ENCODE data around the gene TMEM54. TPM values are rescaled to one million over a fixed set of nuclear protein-coding genes. Genes with fewer than 3 reads are reported as not detected.

TMEM54 gene
- total and polyA plus RNA-seq, 9 of the 15 experiments (the other 6 are each of a cell fraction or from before 2014, with no cell fraction given), result 1.00 to 16.2 (median 8.2) TPM

DNA sequence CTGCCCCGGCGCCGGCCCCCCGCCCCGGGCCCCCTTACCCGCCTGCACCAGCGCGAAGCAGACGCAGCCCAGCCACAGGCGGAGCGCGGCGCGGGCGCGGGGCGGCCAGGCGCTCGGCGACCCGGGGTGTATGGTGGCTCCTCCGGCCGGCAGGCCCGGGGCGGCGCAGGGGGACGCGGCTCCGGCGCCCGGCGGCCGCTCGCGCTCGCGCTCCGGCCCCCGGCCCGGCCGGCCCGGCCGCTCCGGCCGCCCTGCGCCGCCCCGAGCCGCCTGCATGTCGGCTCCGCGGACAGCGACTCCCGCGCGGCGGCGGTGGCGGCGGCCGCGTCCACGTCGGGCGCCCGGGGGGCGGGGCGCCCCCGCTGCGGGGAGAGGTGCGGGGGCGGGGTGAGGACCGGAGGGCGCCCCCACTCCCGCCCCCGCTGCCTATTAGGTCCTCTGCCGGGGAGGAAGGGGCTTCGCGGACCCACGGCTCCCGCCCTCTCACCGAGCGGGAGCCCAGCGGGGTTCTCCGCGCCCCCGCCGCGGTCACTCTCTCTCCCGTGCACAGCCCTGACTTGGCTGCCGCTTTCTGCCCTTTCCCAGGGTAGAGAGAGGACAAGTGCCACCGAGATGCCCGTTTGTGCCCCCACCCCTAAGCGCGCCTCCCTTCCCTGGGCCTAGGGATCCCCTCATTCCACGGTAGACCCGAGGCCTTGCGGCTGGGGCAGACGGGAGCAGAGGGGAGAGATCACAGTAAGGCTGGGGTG is 30.4 kb downstream of the TMEM54 start, which contains the start of gene FNDC5 (continued):
- TF ChIP-seq, protein P1, sequence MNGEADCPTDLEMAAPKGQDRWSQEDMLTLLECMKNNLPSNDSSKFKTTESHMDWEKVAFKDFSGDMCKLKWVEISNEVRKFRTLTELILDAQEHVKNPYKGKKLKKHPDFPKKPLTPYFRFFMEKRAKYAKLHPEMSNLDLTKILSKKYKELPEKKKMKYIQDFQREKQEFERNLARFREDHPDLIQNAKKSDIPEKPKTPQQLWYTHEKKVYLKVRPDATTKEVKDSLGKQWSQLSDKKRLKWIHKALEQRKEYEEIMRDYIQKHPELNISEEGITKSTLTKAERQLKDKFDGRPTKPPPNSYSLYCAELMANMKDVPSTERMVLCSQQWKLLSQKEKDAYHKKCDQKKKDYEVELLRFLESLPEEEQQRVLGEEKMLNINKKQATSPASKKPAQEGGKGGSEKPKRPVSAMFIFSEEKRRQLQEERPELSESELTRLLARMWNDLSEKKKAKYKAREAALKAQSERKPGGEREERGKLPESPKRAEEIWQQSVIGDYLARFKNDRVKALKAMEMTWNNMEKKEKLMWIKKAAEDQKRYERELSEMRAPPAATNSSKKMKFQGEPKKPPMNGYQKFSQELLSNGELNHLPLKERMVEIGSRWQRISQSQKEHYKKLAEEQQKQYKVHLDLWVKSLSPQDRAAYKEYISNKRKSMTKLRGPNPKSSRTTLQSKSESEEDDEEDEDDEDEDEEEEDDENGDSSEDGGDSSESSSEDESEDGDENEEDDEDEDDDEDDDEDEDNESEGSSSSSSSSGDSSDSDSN (IDR thresholded peaks at IDR 0.05; ENCODE audit: borderline replicate concordance in 1 of 2, low read depth in 2 of 2, low read length in 2 of 2), result peak in 1 of 2 experiments; percentile 78; a peak in 1 of 4 replicates
- TF ChIP-seq, protein P2, sequence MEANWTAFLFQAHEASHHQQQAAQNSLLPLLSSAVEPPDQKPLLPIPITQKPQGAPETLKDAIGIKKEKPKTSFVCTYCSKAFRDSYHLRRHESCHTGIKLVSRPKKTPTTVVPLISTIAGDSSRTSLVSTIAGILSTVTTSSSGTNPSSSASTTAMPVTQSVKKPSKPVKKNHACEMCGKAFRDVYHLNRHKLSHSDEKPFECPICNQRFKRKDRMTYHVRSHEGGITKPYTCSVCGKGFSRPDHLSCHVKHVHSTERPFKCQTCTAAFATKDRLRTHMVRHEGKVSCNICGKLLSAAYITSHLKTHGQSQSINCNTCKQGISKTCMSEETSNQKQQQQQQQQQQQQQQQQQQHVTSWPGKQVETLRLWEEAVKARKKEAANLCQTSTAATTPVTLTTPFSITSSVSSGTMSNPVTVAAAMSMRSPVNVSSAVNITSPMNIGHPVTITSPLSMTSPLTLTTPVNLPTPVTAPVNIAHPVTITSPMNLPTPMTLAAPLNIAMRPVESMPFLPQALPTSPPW (CRISPR knock-in tag; IDR thresholded peaks at IDR 0.05), result peak; percentile 78
- 0 out of 2 replicates have a peak, but pooled peaks have one; percentile 74 for TF ChIP-seq ZBTB7A (IDR thresholded peaks at IDR 0.05; ENCODE audit: borderline replicate concordance, control insufficient read depth, low read depth, low read length)
- peak; percentile 56 for TF ChIP-seq CXXC5 (CRISPR knock-in tag; IDR thresholded peaks at IDR 0.05)
- TF ChIP-seq FOXJ2 (tag; IDR thresholded peaks at IDR 0.05), result no peak
- peak; percentile 43; the same call in 1 of the 2 replicates for TF ChIP-seq RB1 (IDR thresholded peaks at IDR 0.05; ENCODE audit: low read depth)
- peak; percentile 60 for TF ChIP-seq ZBTB1 (CRISPR knock-in tag; IDR thresholded peaks at IDR 0.05; ENCODE audit: borderline replicate concordance, low read depth)
- TF ChIP-seq MAZ (CRISPR knock-in tag; conservative IDR thresholded peaks at IDR 0.05 in 1 of 2, IDR thresholded peaks at IDR 0.05 in 1 of 2), result 0 out of 4 replicates have a peak, but pooled peaks of 1 of the 2 experiments have one; percentile 31
- TF ChIP-seq, protein P3, sequence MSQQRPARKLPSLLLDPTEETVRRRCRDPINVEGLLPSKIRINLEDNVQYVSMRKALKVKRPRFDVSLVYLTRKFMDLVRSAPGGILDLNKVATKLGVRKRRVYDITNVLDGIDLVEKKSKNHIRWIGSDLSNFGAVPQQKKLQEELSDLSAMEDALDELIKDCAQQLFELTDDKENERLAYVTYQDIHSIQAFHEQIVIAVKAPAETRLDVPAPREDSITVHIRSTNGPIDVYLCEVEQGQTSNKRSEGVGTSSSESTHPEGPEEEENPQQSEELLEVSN (IDR thresholded peaks at IDR 0.05; ENCODE audit: borderline replicate concordance in 1 of 2, extremely low read depth in 1 of 2, insufficient read depth in 1 of 2, insufficient read length in 1 of 2, low read depth in 1 of 2, low read length in 1 of 2, poor library complexity in 1 of 2, severe bottlenecking in 1 of 2), result peak in 1 of 2 experiments; percentile 54
- TF ChIP-seq EGR1 (conservative IDR thresholded peaks at IDR 0.05), result peak; percentile 86
- TF ChIP-seq, protein P4, sequence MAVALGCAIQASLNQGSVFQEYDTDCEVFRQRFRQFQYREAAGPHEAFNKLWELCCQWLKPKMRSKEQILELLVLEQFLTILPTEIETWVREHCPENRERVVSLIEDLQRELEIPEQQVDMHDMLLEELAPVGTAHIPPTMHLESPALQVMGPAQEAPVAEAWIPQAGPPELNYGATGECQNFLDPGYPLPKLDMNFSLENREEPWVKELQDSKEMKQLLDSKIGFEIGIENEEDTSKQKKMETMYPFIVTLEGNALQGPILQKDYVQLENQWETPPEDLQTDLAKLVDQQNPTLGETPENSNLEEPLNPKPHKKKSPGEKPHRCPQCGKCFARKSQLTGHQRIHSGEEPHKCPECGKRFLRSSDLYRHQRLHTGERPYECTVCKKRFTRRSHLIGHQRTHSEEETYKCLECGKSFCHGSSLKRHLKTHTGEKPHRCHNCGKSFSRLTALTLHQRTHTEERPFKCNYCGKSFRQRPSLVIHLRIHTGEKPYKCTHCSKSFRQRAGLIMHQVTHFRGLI (CRISPR knock-in tag; IDR thresholded peaks at IDR 0.05), result peak; percentile 99; the same call in 1 of the 2 replicates
- TF ChIP-seq PHF8 (IDR thresholded peaks at IDR 0.05; ENCODE audit: borderline replicate concordance, low read length), result peak; percentile 17; the same call in 1 of the 2 replicates
- peak in 1 of 3 experiments; percentile 41 for TF ChIP-seq YY1 (IDR thresholded peaks at IDR 0.05; ENCODE audit: borderline replicate concordance in 1 of 3, control insufficient read depth in 1 of 3, extremely low read depth in 1 of 3, insufficient read depth in 3 of 3, insufficient read length in 1 of 3, insufficient replicate concordance in 2 of 3, low read depth in 1 of 3, low read length in 2 of 3)

Data from K562 (cell line).